Right lobe of liver (tissue), 6 donors: ENCODE results near the gene PCP4. TPM values are rescaled to one million over a fixed set of nuclear protein-coding genes. Genes with fewer than 3 reads are reported as not detected.

Source experiments
- ATAC-seq, 4 donors: fragments of 200-7000 bp; cut with Tn5 transposase; one replicate each; pipeline ENCODE4 v1.9.1; 2020; ENCODE audit warnings: mild to moderate bottlenecking in 4 of 4, moderate library complexity in 4 of 4
- DNase-seq, 3 donors: peaks; one replicate each; pipeline ENCODE4 v3.0.0-alpha.2; 2020
- H3K27ac ChIP-seq, 3 donors: fragments of 200-600 bp; one replicate each; pipeline ENCODE4 v1.8.0; 2022
- H3K27me3 ChIP-seq, 2 donors: fragments of 200-600 bp; one replicate each; pipeline ENCODE4 v1.8.0; 2022
- H3K36me3 ChIP-seq, 4 donors: fragments of 200-600 bp; sonication (generic) in 1 of 4; one replicate each; pipeline versions ENCODE4 v1.5.1 to v1.8.0; 2017 to 2022; ENCODE audit warnings: control low read depth in 1 of 4
- H3K4me1 ChIP-seq, 4 donors: fragments of 200-600 bp; sonication (generic) in 1 of 4; one replicate each; pipeline versions ENCODE4 v1.5.1 to v1.8.0; 2017 to 2022; ENCODE audit warnings: control low read depth in 1 of 4
- H3K4me3 ChIP-seq, 3 donors: fragments of 200-600 bp; one replicate each; pipeline ENCODE4 v1.8.0; 2022
- H3K9me3 ChIP-seq, 4 donors: fragments of 200-600 bp; sonication (generic) in 1 of 4; one replicate each; pipeline versions ENCODE4 v1.5.1 to v1.8.0; 2017 to 2022; ENCODE audit warnings: control low read depth in 1 of 4
- CTCF ChIP-seq, 4 donors: fragments of 200-600 bp in 3 of 4; fragments of 450-650 bp in 1 of 4; IDR thresholded peaks; one replicate each; pipeline versions ENCODE4 v1.5.1 to v1.8.0; 2016 to 2022; ENCODE audit warnings: antibody characterized with exemption in 4 of 4, mild to moderate bottlenecking in 2 of 4
- POLR2A ChIP-seq: fragments of 450-650 bp; IDR thresholded peaks from one replicate; pipeline ENCODE4 v1.6.1; 2017; ENCODE audit warnings: antibody characterized with exemption, mild to moderate bottlenecking
- WGBS: methylation state at CpG from one replicate; pipeline ENCODE4 v1.1.6; 2018; ENCODE audit warnings: low coverage, low lambda C conversion rate; ENCODE audit not compliant: insufficient coverage; ENCODE audit errors: missing lambda C conversion rate; 5-methylcytosine and 5-hydroxymethylcytosine counted together
- intact Hi-C, 2 donors: fragments of 100-400 bp; cut with DNase I; formaldehyde crosslinking; loops; one replicate each; pipeline versions ENCODE4 v1.11.2 to v1.14.1; 2022
- total RNA-seq, 6 experiments: library from RNA; depleted of rRNA in 2 of 6; stranded (reverse); fragments of >200 nt in 2 of 6; fragmentation: NEBNext Ultra II Directional in 3 of 6; extraction: Animal tissue kit (Norgen Biotek cat#: 25700) in 3 of 6; gene quantifications; one replicate each; pipeline versions ENCODE4 v1.1.0 to v1.2.4, GENCODE V29; 2016 to 2023
- donor health status: DM: no; HTN: yes; CAD: no.
- donor health status: DM: no; HTN: no; CAD: no.
- donor health status: DM: no; HTN: no; CAD: no.
- donor health status: DM: no; HTN: yes; CAD: no.
- donor health status: DM: no; HTN: yes; CAD: no.

PCP4 gene
- total RNA-seq, 6 experiments from 2014 or later, result not detected

DNA sequence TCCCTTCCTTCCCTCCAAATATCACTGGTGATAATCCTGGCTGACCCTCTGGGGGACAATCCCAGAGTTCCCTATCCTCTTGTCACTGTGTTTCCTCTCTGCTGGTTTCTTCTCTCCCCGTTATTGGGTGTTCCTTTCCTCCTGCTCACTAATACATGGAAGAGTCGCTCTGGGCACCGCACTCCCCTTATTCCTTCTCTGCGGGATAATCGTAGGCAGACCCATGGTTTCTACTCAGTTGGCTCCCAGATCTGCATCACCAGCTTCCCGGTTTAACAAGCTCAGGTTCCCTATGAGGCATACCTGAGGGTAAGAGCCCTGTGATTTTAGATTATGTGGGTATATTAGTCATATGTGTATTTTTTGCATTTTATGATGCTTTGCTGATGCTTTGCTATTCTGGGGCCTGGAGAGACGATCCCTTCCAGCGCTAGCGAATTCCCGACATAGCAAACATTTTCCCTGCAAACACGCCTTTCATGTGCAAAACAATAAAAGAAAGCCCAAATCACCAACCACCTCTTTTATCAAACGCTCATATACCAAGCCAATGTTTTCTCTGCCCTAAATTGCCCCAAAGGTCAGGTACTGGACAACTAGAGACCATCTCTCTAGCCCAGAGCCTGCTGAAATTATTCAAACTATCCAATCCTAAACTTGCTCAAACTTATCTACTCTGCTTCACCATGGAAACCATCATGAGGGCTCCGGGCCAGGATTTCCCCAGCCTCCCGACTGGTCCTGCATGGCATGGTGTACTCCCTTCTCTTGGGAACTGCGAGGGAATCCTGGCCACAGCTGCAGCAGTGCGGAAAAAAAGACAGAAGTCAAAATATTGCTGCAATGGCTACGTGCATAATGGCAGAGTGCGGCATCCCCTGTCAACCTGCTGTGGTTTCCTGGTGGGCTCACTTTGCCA is 84.2 kb downstream of the PCP4 start:
- no peak for TF ChIP-seq CTCF (IDR thresholded peaks at IDR 0.05)
- no peak for TF ChIP-seq POLR2A

GRCh38 chr21:39952265-39952664 is 85.0 kb downstream of the PCP4 start:
- H3K4me3 ChIP-seq, result no peak overlapping the region
- DNase-seq (no peak), ATAC-seq (no peak)
- intact Hi-C loops, result no loop called here
- no peaks in the 10 kb centered on the region for H3K36me3 ChIP-seq
- no peaks in the 10 kb centered on the region for H3K4me1 ChIP-seq
- H3K27me3 ChIP-seq, result no peaks in the 10 kb centered on the region
- 48% methylated on average over 3 of the region's 4 CpGs for WGBS
- H3K9me3 ChIP-seq, result no peaks in the 10 kb centered on the region
- no peak overlapping the region for H3K27ac ChIP-seq
- no peak for TF ChIP-seq CTCF (IDR thresholded peaks at IDR 0.05)
- TF ChIP-seq POLR2A, result no peak

More for the DNA sequence above, 84.2 kb downstream of the PCP4 start:
- intact Hi-C loops, result no loop called here
- H3K27me3 ChIP-seq, result no peaks in the 10 kb centered on the region
- no peaks in the 10 kb centered on the region for H3K4me1 ChIP-seq
- no peak overlapping the region for H3K4me3 ChIP-seq
- ATAC-seq (no peak), DNase-seq (no peak)
- no peak overlapping the region for H3K27ac ChIP-seq
- H3K9me3 ChIP-seq, result no peaks in the 10 kb centered on the region
- 62% methylated on average over 16 of the region's 18 CpGs for WGBS
- H3K36me3 ChIP-seq, result no peaks in the 10 kb centered on the region

GRCh38 chr21:39954570-39954969 is 87.3 kb downstream of the PCP4 start:
- Histone ChIP-seq H3K27me3 (no peaks in the 10 kb centered on the region), H3K4me1 (no peaks in the 10 kb centered on the region), H3K36me3 (no peaks in the 10 kb centered on the region), H3K27ac (no peak overlapping the region), H3K9me3 (no peaks in the 10 kb centered on the region), H3K4me3 (no peak overlapping the region)
- ATAC-seq, result no peak
- DNase-seq, result no peak
- intact Hi-C loops, result no loop called here
- TF ChIP-seq POLR2A, result no peak
- TF ChIP-seq CTCF (IDR thresholded peaks at IDR 0.05), result no peak
- WGBS, result 63% methylated on average over 5 of the region's 10 CpGs

DNA sequence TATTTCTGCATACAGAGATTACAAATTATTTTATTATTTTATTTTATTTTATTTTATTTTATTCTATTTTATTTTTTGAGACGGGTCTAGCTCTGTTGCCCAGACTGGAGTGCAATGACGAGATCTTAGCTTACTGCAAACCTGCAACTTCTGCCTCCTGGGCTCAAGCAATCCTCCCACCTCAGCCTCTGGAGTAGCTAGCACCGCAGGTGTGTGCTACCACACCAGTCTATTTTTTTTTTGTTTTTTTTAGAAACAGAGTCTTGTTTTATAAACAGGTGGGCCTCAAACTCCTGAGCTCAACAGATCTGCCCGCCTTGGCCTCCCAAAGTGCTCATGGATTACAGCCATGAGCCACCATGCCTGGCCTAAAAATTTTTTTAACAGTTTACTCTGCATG is 88.1 kb downstream of the PCP4 start:
- ATAC-seq (no peak), DNase-seq (no peak)
- Histone ChIP-seq H3K4me1 (no peaks in the 10 kb centered on the region), H3K36me3 (no peaks in the 10 kb centered on the region), H3K9me3 (peaks cover 0 to under 1% (median 0%) of the 10 kb centered on the region in 4 donors), H3K27ac (no peak overlapping the region), H3K4me3 (no peak overlapping the region), H3K27me3 (no peaks in the 10 kb centered on the region)
- intact Hi-C loops, result no loop called here
- 71% methylated on average over 4 of the region's 4 CpGs for WGBS
- TF ChIP-seq CTCF (IDR thresholded peaks at IDR 0.05) (no peak), POLR2A (no peak)
